Keratinocyte (primary cell): ENCODE data around the gene VSIG8. TPM values are rescaled to one million over a fixed set of nuclear protein-coding genes. Genes with fewer than 3 reads are reported as not detected.
"Not testable (repeated sequence)": the region's sequence is repeated elsewhere in the genome, so short reads cannot be mapped to it uniquely, and the experiment has no call there.

Experiments used
- DNase-seq: peaks from one replicate; pipeline ENCODE4 v3.0.0-alpha.2; 2011; ENCODE audit warnings: low read depth, missing footprints, low spot score
- FAIRE-seq: peaks from 2 replicates; lab custom pipeline; 2011; peaks lifted over from hg19 to GRCh38; lab: Jason Lieb, UNC
- H2AFZ ChIP-seq: 2 replicates; pipeline ENCODE4 v1.6.0; 2012; ENCODE audit warnings: low read length, control low read depth, inconsistent platforms; ENCODE audit not compliant: control insufficient read depth
- H3K27ac ChIP-seq: 2 replicates; pipeline ENCODE4 v1.5.1; 2011; ENCODE audit warnings: low read length; ENCODE audit not compliant: control insufficient read depth, insufficient read depth
- H3K27me3 ChIP-seq: 3 replicates; pipeline ENCODE4 v1.6.0; 2011; ENCODE audit warnings: low read length; ENCODE audit not compliant: control insufficient read depth, insufficient read depth; ENCODE audit errors: extremely low read depth
- H3K36me3 ChIP-seq, 2 experiments: 2 replicates in 1 of 2; 3 replicates in 1 of 2; pipeline ENCODE4 v1.5.1; 2011; ENCODE audit warnings: low read length in 2 of 2, mild to moderate bottlenecking in 1 of 2; ENCODE audit not compliant: control insufficient read depth in 2 of 2, insufficient read depth in 2 of 2; ENCODE audit errors: extremely low read depth in 1 of 2
- H3K4me1 ChIP-seq: 3 replicates; pipeline ENCODE4 v1.5.1; 2011; ENCODE audit warnings: low read length; ENCODE audit not compliant: control insufficient read depth, insufficient read depth; ENCODE audit errors: extremely low read depth
- H3K4me2 ChIP-seq: 3 replicates; pipeline ENCODE4 v1.6.0; 2011; ENCODE audit warnings: low read depth, low read length; ENCODE audit not compliant: control insufficient read depth, insufficient read depth; ENCODE audit errors: extremely low read depth
- H3K4me3 ChIP-seq, 3 experiments: fragments of 200-600 bp in 1 of 3; sonication (generic) in 1 of 3; 2 replicates in 2 of 3; 3 replicates in 1 of 3; pipeline ENCODE4 v1.5.1; 2011 to 2016; ENCODE audit warnings: low read length in 3 of 3, mild to moderate bottlenecking in 3 of 3, control low read depth in 2 of 3, inconsistent platforms in 1 of 3, low read depth in 1 of 3, mixed read lengths in 1 of 3, mixed run types in 1 of 3, moderate library complexity in 1 of 3; ENCODE audit not compliant: control insufficient read depth in 2 of 3, insufficient read depth in 2 of 3; ENCODE audit errors: extremely low read depth in 1 of 3
- H3K79me2 ChIP-seq: 2 replicates; pipeline ENCODE4 v1.6.0; 2012; ENCODE audit warnings: low read length; ENCODE audit not compliant: control insufficient read depth, insufficient read depth
- H3K9ac ChIP-seq: 3 replicates; pipeline ENCODE4 v1.6.0; 2011; ENCODE audit warnings: low read length; ENCODE audit not compliant: control insufficient read depth, insufficient read depth; ENCODE audit errors: extremely low read depth
- H3K9me1 ChIP-seq: 3 replicates; pipeline ENCODE4 v1.6.0; 2011; ENCODE audit warnings: low read length; ENCODE audit not compliant: control insufficient read depth, insufficient read depth; ENCODE audit errors: extremely low read depth
- H3K9me3 ChIP-seq: 2 replicates; pipeline ENCODE4 v1.5.1; 2012; ENCODE audit warnings: low read depth, low read length; ENCODE audit not compliant: control insufficient read depth
- H4K20me1 ChIP-seq: 3 replicates; pipeline ENCODE4 v1.6.0; 2011; ENCODE audit warnings: low read length; ENCODE audit not compliant: control insufficient read depth, insufficient read depth; ENCODE audit errors: extremely low read depth
- EZH2 ChIP-seq: IDR thresholded peaks from one replicate; pipeline ENCODE4 v1.6.1; 2012; ENCODE audit warnings: inconsistent platforms, mild to moderate bottlenecking, low read length, moderate library complexity
- dilution Hi-C: fragments of 300-500 bp; cut with MboI; formaldehyde crosslinking; loops from one replicate; pipeline ENCODE4 v1.7.0; 2020; ENCODE audit warnings: low sequenced_read_pairs; ENCODE audit not compliant: extremely low pct_ligation_motif_present
- polyA plus RNA-seq, 5 experiments: library from polyadenylated mRNA; depleted of rRNA in 3 of 5; stranded (reverse) in 3 of 5; stranded (forward) in 1 of 5; unstranded in 1 of 5; fragments of >200 nt; gene quantifications; 1 replicate in 1 of 5; 2 replicates in 3 of 5; 3 replicates in 1 of 5; pipeline versions ENCODE4 v1.2.1 to v1.2.3, GENCODE V29; 2011 to 2012; ENCODE audit warnings: missing spikeins in 2 of 5, low read depth in 1 of 5, low replicate concordance in 1 of 5
- TF ChIP-seq, protein P1 (sequence below), 3 experiments: IDR thresholded peaks in 1 of 3; conservative IDR thresholded peaks in 1 of 3; optimal IDR thresholded peaks in 1 of 3; 2 replicates in 2 of 3; 3 replicates in 1 of 3; pipeline versions ENCODE3 to v1.5.1; 2011; ENCODE audit warnings: low read length in 3 of 3, mild to moderate bottlenecking in 3 of 3, moderate library complexity in 2 of 3, control low read depth in 1 of 3, inconsistent platforms in 1 of 3; ENCODE audit not compliant: insufficient read depth in 2 of 3; ENCODE audit errors: extremely low read depth in 1 of 3

The VSIG8 gene
- polyA plus RNA-seq, 1 donor (not counting 4 experiments of a cell fraction or from before 2014, with no cell fraction given) = 0.56 TPM

DNA sequence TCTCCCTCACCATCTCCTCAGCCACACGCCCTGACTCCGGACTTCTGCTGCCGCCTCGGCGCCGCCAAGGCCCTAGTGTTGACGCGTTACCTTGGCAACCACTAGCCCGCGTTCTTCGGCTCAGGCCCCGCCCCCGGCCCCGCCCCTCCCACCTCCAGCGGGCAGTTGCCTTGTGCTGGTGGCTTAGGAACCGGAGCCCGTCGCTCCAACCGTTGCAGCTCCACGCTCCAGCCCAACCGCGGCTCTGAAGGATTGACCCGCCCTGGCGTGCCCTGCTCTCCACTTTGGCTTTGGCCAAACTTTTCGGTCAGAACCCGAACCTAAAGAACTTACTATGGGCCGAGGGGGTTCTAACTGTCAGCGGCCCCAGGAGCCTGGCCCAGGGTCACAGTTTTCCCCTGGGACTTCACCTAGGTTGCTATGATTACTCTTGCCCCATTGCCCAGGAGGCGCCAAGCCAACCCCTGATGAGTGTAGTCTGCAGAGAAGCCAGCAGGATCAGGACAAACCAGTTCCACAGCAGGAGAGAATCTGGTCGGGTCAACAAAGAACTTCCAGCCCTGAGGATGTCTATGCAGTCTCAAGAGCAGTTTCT lies 37.7 kb upstream of the VSIG8 start, which contains the start of gene CFAP45:
Gene CFAP45 (minus strand): TSS at position 80 of the 595 bp plus-strand sequence. CDS start 67 bp downstream, at position 13.
- Histone ChIP-seq H4K20me1 (no peaks in the 10 kb centered on the region), H3K27ac (peak within 1 kb of the TSS; percentile 23), H2AFZ (no peak within 1 kb of the TSS), H3K27me3 (no peaks in the 10 kb centered on the region), H3K4me2 (peak within 1 kb of the TSS; percentile 37), H3K4me3 (peak within 1 kb of the TSS in 1 of 3 experiments; percentile 13), H3K9me3 (no peaks in the 10 kb centered on the region), H3K4me1 (peaks cover 14% of the 10 kb centered on the region), H3K36me3 (no peaks in the 10 kb centered on the region), H3K9ac (peak within 1 kb of the TSS; percentile 14), H3K79me2 (no peaks in the 10 kb centered on the region), H3K9me1 (no peaks in the 10 kb centered on the region)
- DNase-seq = no peak
- dilution Hi-C loops = no loop called here
- peak; percentile 84 for FAIRE-seq
- TF ChIP-seq EZH2 = no peak
- TF ChIP-seq, protein P1, sequence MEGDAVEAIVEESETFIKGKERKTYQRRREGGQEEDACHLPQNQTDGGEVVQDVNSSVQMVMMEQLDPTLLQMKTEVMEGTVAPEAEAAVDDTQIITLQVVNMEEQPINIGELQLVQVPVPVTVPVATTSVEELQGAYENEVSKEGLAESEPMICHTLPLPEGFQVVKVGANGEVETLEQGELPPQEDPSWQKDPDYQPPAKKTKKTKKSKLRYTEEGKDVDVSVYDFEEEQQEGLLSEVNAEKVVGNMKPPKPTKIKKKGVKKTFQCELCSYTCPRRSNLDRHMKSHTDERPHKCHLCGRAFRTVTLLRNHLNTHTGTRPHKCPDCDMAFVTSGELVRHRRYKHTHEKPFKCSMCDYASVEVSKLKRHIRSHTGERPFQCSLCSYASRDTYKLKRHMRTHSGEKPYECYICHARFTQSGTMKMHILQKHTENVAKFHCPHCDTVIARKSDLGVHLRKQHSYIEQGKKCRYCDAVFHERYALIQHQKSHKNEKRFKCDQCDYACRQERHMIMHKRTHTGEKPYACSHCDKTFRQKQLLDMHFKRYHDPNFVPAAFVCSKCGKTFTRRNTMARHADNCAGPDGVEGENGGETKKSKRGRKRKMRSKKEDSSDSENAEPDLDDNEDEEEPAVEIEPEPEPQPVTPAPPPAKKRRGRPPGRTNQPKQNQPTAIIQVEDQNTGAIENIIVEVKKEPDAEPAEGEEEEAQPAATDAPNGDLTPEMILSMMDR (optimal IDR thresholded peaks at IDR 0.05 in 1 of 3, IDR thresholded peaks at IDR 0.05 in 1 of 3, conservative IDR thresholded peaks at IDR 0.05 in 1 of 3; ENCODE audit: extremely low read depth in 1 of 3, insufficient read depth in 2 of 3, low read length in 3 of 3) = no peak

- not testable (repeated sequence) for FAIRE-seq
These were observed 37.2 kb upstream of the VSIG8 start for GRCh38 chr1:159899634-159900033.

DNA sequence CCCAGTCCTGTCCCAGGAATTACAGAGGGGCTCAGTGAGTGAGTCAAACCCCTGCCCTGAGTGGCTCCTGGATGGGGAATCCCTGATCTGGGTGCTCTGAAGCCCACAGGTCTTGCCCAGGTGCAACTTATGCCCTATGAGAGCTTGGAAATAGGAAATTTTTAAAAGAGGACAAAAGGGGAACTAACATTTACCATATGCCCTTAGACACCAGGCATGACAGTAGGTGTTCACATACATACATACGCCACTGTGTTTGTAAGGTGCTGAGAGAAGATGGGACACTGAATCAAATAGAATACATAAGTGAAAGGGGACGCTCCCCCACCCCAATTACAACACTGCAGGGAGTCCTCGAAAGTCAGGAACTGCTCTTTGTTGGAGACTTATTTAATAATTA lies 36.1 kb upstream of the VSIG8 start:
- Histone ChIP-seq H3K36me3 (no peaks in the 10 kb centered on the region), H3K9ac (no peak overlapping the region), H3K9me3 (no peaks in the 10 kb centered on the region), H3K27ac (no peak overlapping the region), H4K20me1 (no peaks in the 10 kb centered on the region), H3K4me1 (peaks cover 14% of the 10 kb centered on the region), H3K4me2 (no peak overlapping the region), H3K79me2 (no peaks in the 10 kb centered on the region), H2AFZ (no peak overlapping the region), H3K27me3 (no peaks in the 10 kb centered on the region), H3K4me3 (no peak overlapping the region), H3K9me1 (no peaks in the 10 kb centered on the region)
- FAIRE-seq = no peak
- dilution Hi-C loops = no loop called here
- DNase-seq = no peak
- no peak for TF ChIP-seq EZH2
- TF ChIP-seq, protein P1 (optimal IDR thresholded peaks at IDR 0.05 in 1 of 3, IDR thresholded peaks at IDR 0.05 in 1 of 3, conservative IDR thresholded peaks at IDR 0.05 in 1 of 3; ENCODE audit: extremely low read depth in 1 of 3, insufficient read depth in 2 of 3, low read length in 3 of 3) = no peak

More at GRCh38 chr1:159899634-159900033, 37.2 kb upstream of the VSIG8 start:
- Histone ChIP-seq H3K9ac (peak overlapping the region; percentile 14), H3K4me2 (peak overlapping the region; percentile 37), H3K4me1 (peaks cover 14% of the 10 kb centered on the region)
- dilution Hi-C loops, H3K9me3 ChIP-seq, H3K27me3 ChIP-seq, H2AFZ ChIP-seq, DNase-seq, H4K20me1 ChIP-seq, H3K27ac ChIP-seq, H3K9me1 ChIP-seq, H3K79me2 ChIP-seq, H3K36me3 ChIP-seq, H3K4me3 ChIP-seq: not testable (repeated sequence)
